HG03095 (cell line): ENCODE data around the gene RBM19.

Experiments used
- ATAC-seq: cut with Tn5 transposase; IDR thresholded peaks from one replicate; pipeline ENCODE4 v1.9.1; 2021; ENCODE audit warnings: moderate library complexity; ENCODE audit not compliant: unreplicated experiment

The RBM19 gene

GRCh38 chr12:113932381-113933196, 33.5 kb downstream of the RBM19 start:
- no peak for ATAC-seq

GRCh38 chr12:113931517-113931916, 34.6 kb downstream of the RBM19 start:
- no peak for ATAC-seq

- ATAC-seq, result no peak
These were observed 35.9 kb downstream of the RBM19 start for GRCh38 chr12:113930249-113930648.

- no peak for ATAC-seq
These were observed 36.7 kb downstream of the RBM19 start for GRCh38 chr12:113929312-113929989.

- no peak for ATAC-seq
These were observed 39.3 kb downstream of the RBM19 start for GRCh38 chr12:113926788-113927187.

- no peak for ATAC-seq
These were observed 41.8 kb downstream of the RBM19 start for GRCh38 chr12:113924341-113924740.

- no peak for ATAC-seq
These were observed 42.9 kb downstream of the RBM19 start for GRCh38 chr12:113923251-113923650.

GRCh38 chr12:113921430-113921829, 44.7 kb downstream of the RBM19 start:
- ATAC-seq, result no peak

GRCh38 chr12:113919791-113920190, 46.3 kb downstream of the RBM19 start:
- ATAC-seq, result no peak

GRCh38 chr12:113918306-113918705, 47.8 kb downstream of the RBM19 start:
- ATAC-seq, result no peak

GRCh38 chr12:113917393-113917792, 48.7 kb downstream of the RBM19 start:
- ATAC-seq, result no peak

GRCh38 chr12:113914806-113915205, 51.3 kb downstream of the RBM19 start:
- no peak for ATAC-seq

- ATAC-seq, result no peak
These were observed 51.9 kb downstream of the RBM19 start for GRCh38 chr12:113914176-113914575.

- ATAC-seq, result no peak
These were observed 53.3 kb downstream of the RBM19 start for GRCh38 chr12:113912760-113913329.

- ATAC-seq, result no peak
These were observed 54.0 kb downstream of the RBM19 start for GRCh38 chr12:113911971-113912759.

GRCh38 chr12:113910751-113911272, 55.3 kb downstream of the RBM19 start:
- ATAC-seq, result no peak

- no peak for ATAC-seq
These were observed 56.2 kb downstream of the RBM19 start for GRCh38 chr12:113909776-113910420.

GRCh38 chr12:113908584-113909100, 57.5 kb downstream of the RBM19 start:
- ATAC-seq, result no peak

- ATAC-seq, result no peak
These were observed 58.5 kb downstream of the RBM19 start for GRCh38 chr12:113907446-113908180.
